Measurements from ENCODE around the gene ANTKMT.

DNA sequence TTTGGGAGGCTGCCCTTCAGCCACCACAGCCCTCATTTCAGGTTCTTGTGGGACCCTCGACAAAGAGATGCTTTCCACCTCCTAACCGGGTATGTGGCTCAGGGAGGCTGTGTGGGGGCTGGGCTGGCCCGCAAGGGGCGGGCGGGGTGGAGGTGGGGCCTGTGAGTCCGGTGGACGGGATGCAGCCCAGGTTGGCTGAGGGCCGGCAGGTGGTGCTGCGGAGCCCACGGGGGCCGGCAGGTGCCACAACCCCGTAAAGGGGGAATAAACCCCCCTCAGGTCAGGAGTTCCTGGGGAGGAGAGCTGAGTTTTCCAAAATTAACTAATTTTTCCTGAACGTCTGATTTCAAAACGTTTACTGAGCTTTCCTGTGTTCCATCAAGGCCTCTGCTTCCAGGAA is 24.8 kb downstream of the ANTKMT start:
- TF ChIP-seq, protein P1, sequence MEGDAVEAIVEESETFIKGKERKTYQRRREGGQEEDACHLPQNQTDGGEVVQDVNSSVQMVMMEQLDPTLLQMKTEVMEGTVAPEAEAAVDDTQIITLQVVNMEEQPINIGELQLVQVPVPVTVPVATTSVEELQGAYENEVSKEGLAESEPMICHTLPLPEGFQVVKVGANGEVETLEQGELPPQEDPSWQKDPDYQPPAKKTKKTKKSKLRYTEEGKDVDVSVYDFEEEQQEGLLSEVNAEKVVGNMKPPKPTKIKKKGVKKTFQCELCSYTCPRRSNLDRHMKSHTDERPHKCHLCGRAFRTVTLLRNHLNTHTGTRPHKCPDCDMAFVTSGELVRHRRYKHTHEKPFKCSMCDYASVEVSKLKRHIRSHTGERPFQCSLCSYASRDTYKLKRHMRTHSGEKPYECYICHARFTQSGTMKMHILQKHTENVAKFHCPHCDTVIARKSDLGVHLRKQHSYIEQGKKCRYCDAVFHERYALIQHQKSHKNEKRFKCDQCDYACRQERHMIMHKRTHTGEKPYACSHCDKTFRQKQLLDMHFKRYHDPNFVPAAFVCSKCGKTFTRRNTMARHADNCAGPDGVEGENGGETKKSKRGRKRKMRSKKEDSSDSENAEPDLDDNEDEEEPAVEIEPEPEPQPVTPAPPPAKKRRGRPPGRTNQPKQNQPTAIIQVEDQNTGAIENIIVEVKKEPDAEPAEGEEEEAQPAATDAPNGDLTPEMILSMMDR (IDR thresholded peaks at IDR 0.05), result peak in 3 of 4 donors; percentile 14 to 24 (median 22)
- no peak for TF ChIP-seq POLR2A (IDR thresholded peaks at IDR 0.05)
